Stimulated activated CD8-positive, alpha-beta memory T cell treated with anti-CD3 and anti-CD28 coated beads, Interleukin-12 subunit alpha, Interleukin-12 subunit beta, amount 100 ng/mL, for 24 hours (primary cell): Measurements from ENCODE around the gene RSPH6A.

Experiments
- DNase-seq: peaks from one replicate; pipeline ENCODE4 v3.0.0-alpha.2; 2020; ENCODE audit errors: extremely low read depth

Gene RSPH6A

GRCh38 chr19:45780146-45780447, 35.0 kb downstream of the RSPH6A start:
- no peak for DNase-seq

- peak; percentile 74 for DNase-seq
Observed at GRCh38 chr19:45779231-45780145, 35.6 kb downstream of the RSPH6A start.

- no peak for DNase-seq
Observed at GRCh38 chr19:45778010-45778661, 37.0 kb downstream of the RSPH6A start.

DNA sequence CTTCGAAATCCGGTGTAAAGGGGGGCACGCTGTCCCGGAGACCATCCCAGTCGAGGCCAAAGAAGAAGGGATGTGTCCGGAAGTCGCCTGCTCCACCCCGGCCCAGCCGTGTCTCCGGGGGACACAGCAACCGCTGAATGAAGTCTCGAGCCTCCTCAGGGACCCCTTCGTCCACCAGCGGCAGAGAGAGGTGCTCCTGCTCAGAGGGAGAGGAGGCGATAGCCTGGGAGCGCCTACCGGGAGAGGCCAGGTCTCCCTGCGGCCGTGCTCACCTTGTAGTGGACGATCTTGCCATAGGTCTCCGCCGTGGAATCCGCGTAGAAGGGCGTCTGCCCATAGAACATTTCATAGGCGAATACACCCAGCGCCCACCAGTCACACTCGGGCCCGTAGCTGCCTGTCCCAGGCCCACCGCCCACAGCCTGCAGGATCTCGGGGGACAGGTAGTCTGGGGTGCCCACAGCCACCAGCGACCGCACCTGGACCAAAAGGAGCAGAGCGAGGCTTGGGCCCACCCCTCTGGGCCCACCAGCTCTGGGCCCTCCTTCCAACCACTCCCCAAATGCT, 37.6 kb downstream of the RSPH6A start:
- DNase-seq, result no peak

DNA sequence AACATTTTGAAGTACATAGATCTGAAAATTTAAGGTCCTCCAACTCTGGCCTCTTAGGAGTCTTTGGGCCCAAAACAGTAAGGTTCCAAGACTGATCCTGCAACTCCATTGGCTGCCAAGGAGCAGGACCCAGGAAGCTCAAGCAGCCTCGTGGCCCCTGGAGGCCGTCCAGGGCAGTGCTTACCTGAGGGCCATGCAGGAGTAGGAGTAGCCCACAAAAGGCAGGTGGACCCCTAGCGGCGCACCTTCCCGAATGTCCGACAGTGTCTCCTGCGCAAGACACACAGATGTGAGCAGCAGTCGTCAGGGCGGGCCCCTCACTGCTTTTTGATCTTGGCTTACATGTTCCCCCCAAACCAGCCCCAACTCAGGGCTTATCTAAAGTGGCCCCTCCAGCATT, 40.3 kb downstream of the RSPH6A start:
- DNase-seq, result no peak

DNA sequence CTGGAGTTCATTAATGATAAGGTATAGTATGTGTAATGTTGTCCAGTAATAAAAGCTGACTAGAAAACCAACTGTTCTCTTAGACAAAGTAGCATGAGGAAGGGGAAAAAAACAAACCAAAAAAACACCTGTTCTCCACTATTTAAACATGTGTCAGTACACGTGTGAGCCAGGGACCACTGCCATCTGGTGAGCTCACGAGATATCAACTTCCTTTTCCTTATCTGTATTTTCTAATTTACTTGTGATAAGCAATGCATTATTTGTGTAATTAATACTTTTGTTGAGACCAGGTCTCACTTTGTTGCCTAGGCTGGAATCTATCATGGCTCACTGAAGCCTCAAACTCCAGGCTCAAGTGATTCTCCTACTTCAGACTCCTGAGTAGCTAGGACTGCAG, 41.7 kb downstream of the RSPH6A start:
- DNase-seq, result no peak

GRCh38 chr19:45772912-45773311, 42.2 kb downstream of the RSPH6A start:
- DNase-seq, result no peak

DNA sequence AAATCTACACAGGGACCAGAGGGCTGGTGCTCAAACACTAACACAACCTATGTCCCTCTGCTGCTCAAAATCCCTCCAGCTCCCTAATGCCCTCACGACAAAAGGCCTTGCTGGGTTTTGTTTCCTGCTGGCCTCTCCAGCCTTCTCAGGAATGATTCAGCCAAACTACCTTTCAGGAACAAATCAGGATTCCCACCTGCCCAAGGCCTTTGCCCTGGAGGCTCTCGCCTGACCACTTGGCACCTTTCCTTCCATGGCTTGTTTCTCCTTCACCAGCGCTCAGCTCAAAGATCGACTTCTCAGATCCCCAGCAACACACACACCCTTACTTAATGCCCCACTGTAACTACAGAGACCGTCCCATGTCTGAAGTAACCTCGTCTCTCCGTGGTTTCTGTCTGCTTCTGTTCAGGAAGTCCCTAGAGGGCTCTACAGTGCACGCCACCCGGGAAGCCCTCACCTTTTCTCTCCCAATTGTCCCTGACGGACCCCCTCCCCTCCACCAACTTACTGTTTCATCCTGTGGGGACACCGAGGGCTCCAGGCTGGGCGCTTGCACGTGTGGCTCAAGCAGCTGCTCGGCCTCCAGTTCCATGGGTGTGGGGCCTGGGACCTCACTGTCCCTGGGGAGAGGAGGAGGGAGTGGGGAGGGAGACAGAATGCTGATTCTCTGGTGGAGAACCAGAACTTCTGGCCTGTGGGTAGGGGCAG, 42.8 kb downstream of the RSPH6A start:
- DNase-seq, result no peak

DNA sequence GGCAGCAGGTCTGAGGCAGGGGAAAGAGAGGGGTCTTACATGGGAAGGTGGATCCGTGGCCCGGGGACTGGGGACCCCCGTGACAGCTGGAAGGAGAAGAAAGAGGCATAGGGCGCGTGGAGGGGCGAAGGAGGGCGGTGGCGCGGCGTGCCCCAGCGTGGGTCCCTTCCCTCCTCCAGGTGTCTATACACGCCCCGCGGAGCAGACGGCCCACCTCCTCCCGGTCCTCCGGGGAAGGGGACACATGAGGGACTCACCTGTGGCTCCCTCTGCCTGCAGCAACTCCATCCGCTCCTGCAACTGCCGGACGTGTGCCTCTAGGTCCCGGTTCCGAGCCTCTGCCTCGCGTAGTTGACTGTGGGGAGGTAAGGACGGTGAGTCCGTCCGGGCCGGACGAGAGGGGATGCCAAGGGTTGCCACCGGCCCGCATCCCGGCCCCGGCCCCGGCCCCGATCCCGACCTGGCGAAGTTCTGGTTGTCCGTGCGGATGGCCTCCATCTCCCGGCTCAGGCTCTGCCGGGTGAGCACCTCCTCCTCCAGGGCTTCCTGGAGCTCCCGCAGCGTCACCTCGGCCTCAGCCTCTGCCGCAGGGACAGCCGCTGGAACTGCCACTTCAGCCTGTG, 43.7 kb downstream of the RSPH6A start:
- no peak for DNase-seq

DNA sequence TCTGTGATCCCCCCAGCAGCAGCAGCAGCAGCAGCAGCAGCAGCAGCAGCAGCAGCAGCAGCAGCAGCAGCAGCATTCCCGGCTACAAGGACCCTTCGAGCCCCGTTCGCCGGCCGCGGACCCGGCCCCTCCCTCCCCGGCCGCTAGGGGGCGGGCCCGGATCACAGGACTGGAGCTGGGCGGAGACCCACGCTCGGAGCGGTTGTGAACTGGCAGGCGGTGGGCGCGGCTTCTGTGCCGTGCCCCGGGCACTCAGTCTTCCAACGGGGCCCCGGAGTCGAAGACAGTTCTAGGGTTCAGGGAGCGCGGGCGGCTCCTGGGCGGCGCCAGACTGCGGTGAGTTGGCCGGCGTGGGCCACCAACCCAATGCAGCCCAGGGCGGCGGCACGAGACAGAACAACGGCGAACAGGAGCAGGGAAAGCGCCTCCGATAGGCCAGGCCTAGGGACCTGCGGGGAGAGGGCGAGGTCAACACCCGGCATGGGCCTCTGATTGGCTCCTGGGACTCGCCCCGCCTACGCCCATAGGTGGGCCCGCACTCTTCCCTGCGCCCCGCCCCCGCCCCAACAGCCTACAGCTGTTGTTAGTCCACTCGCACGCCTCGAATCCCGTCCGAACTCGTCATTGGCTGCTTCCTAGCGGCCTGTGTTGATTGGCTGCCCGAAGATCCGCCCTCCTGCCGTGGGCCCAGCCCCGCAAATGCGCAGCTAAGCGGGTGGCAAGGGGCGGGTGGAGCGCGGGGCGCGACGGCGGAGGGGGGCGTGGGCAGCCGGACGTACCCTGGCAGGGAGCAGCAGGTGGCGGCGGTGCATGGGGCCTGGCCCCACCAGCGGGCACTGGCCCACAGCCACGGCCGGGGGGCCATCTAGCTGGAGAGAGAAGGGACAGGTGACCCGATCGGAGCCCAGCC, 44.7 kb downstream of the RSPH6A start:
- DNase-seq, result peak; percentile 72

GRCh38 chr19:45769821-45770191, 45.3 kb downstream of the RSPH6A start:
- DNase-seq, result no peak

DNA sequence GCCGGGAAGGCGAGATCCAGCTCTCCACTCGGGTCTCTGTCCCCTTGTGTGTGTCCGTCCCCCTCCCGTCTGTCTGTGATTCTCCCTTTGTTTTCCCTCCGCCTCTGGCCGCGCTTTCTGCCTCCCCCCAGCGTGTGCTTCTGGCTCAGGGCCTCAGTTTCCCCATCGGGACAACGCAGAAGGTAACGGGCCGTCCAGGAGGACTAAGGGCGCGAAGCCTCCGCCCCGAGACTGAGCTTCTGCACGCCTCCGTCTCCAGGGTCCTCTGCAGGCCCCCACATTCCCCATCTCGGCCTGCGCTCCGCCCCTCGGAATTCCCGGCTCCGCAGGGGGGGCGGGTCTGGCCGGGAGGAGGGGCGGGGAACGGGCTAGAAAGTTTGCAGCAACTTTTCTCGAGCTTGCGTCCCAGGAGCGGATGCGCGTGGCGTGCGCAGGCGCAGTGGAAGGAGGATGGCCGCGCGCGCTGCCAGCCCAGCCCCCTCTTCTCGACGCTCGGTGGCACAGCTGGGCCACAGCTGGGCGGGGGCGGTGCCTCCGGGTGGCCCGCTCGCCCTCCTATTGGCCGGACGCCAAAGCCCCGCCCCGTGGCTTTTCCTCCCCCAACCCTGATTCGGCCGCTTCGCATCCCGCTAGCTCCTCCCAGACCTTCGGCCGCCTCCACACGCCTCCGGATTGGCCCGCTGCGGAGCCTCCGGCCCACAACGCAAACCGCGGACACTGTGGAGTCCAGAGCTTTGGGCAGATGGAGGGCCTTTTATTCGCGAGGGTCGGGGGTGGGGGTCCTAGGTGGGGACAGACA, 45.9 kb downstream of the RSPH6A start, which contains the start of gene SIX5:
TSS of gene SIX5 (minus strand) at position 269 of the 799 bp plus-strand sequence. CDS start 408 bp downstream, outside the sequence.
- peak; percentile 85 for DNase-seq

DNA sequence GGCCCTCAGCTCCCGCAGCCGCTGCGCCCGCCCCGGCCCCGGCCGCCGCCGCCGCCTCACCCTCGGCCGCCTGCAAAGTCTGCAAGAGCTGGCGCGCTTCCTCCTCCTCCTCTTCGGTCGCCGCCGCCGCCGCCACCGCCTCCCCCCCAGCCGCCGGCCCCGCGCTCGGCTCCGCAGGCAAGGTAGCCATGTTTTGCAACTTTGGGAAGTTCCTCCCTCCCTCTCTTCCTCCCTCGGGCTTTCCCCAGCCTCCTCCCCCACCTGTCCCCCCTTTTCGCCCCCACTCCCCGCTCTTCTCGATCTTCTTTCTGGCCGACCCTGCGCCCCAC, 46.5 kb downstream of the RSPH6A start:
- no peak for DNase-seq

- no peak for DNase-seq
Observed at GRCh38 chr19:45767881-45768654, 47.0 kb downstream of the RSPH6A start.

DNA sequence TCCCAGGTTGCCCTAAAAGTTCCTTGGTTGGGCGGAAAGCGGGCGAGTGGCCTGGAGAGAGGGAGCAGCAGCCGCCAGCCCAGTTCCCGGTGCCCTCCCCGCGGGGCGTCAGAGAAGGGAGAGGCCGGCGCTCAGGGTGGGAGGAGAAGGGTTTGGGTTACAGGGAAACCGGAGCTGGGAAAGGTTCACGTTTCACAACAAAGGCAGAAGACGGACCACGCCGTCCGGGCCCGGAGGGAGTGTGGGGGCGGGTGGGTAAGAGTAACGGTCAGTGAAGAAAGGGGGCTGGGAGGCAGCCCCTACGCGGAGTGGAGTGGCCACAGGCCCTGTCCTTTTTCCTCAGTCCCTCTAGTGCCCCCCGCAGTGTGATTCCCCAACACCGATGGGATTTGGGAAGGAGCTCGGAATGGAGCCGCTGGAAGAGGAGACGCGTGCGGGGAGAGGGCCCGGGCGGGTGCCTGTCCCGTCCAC, 47.7 kb downstream of the RSPH6A start:
- no peak for DNase-seq

GRCh38 chr19:45766869-45767346, 48.2 kb downstream of the RSPH6A start:
- no peak for DNase-seq

- DNase-seq, result no peak
Observed at GRCh38 chr19:45766296-45766868, 48.7 kb downstream of the RSPH6A start.

DNA sequence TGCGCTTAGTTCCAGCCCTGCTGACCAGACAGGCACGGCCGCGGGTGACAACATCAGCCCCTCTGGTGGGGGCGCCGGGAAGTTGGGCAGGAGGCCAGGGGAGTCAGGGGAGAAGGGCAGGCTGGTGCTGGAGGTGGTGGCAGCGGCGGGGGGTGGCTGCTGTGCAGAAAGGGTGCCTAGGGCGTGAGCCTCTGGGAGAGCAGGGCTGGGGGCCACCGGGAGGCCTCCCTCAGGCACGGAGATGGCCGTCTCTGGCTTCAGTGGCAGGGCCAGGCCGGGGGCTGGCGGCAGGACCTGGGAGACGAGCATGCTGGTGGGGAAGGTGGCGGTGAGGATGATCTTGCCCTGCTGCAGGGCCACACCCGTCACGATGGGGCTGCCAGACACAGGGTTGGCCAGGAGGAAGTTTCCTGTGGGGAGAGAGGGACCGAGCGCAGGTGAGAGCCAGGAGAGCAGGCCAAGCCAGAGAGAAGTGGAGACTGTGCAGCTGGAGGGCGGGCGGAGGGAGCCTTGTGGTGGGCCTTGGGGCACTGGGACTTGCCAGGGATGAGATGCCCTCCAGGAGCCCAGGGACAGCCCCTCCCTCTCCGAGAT, 49.3 kb downstream of the RSPH6A start:
- no peak for DNase-seq
